ENCODE results near the gene WWC2. TPM values are rescaled to one million over a fixed set of nuclear protein-coding genes. Genes with fewer than 3 reads are reported as not detected.

Gene WWC2
- total RNA-seq, 1 donor from 2014 or later, result 48.0 TPM

DNA sequence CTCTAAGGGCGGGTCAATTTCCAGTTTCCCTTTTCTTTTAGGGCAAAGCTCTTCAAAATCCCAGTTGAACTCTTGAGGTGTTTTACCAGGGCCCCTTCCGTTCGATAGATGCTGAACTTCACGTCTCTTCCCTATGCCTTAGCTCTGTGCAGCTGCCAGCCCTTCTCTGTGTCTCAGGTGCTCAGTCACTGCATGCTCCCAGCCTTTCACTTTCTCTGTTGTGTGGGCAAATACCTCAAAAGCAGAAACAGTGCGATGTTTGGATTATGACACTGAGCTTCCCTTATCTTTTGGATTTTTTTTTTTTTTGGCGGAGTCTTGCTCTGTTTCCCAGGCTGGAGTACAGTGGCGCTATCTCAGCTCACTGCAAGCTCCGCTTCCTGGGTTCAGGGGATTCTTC lies 112.5 kb downstream of the WWC2 start:
- H3K27ac Mint-ChIP-seq (ENCODE audit: unreplicated experiment), result no peak overlapping the region
- no peak for TF ChIP-seq CTCF (IDR thresholded peaks at IDR 0.05)
- H3K27me3 Mint-ChIP-seq (ENCODE audit: low read depth), result no peaks in the 10 kb centered on the region
- H3K36me3 Mint-ChIP-seq (ENCODE audit: low read depth), result peaks cover 3% of the 10 kb centered on the region
- peaks cover 7% of the 10 kb centered on the region for H3K4me1 Mint-ChIP-seq (ENCODE audit: low read depth)
- no peak overlapping the region for H3K4me3 Mint-ChIP-seq (ENCODE audit: unreplicated experiment)
- H3K9me3 Mint-ChIP-seq (ENCODE audit: low read depth), result no peaks in the 10 kb centered on the region
- DNase-seq (ENCODE audit: low spot score), result no peak

DNA sequence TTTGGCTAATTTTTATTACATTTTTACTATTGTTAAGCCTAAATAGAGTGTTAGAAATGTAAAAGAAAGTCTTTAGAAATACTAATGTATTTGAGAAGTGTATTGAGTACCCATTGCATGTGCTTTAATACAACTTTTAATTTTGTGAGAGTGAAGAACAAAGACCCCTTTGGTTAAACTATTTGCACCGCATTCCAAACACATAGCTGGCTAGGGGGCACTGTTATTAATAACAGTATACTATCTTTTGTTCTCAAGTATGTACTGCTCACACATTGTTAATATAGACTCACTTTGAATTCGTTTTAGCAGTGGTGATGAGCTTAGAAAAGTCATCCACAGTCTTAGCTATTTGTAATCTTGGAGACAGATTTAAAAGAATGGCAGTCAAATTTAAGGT lies 114.9 kb downstream of the WWC2 start:
- DNase-seq (ENCODE audit: low spot score), result no peak
- no peaks in the 10 kb centered on the region for H3K27me3 Mint-ChIP-seq (ENCODE audit: low read depth)
- no peak overlapping the region for H3K27ac Mint-ChIP-seq (ENCODE audit: unreplicated experiment)
- H3K4me3 Mint-ChIP-seq (ENCODE audit: unreplicated experiment), result no peak overlapping the region
- peaks cover 9% of the 10 kb centered on the region for H3K4me1 Mint-ChIP-seq (ENCODE audit: low read depth)
- H3K36me3 Mint-ChIP-seq (ENCODE audit: low read depth), result peaks cover 2% of the 10 kb centered on the region
- H3K9me3 Mint-ChIP-seq (ENCODE audit: low read depth), result no peaks in the 10 kb centered on the region
- TF ChIP-seq CTCF (IDR thresholded peaks at IDR 0.05), result no peak

DNA sequence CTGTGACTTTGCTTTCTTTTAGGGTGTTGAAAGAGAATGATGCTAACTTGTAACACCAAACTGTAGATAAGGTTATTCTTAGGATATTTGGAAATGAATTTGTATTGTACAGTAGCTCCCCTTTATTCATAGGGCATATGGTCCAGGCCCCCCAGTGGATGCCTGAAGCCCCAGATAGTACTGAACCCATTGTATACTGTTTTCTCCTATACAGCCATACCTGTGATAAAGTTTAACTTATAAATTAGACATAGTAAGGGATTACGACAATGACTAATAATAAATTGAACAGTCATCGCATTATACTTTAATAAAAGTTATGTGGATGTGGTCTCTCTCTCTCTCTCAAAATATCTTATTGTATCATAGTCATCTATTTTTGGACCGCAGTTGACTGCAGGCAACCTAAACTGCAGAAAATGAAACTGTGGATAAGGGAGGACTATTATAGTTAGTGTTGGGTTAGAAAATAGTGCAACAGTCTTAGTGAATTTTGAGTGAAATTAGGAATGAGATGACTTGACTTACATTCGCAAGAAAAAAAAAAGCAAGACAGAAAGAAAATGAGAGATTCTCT lies 115.9 kb downstream of the WWC2 start:
- no peak overlapping the region for H3K4me3 Mint-ChIP-seq (ENCODE audit: unreplicated experiment)
- H3K27ac Mint-ChIP-seq (ENCODE audit: unreplicated experiment), result no peak overlapping the region
- no peaks in the 10 kb centered on the region for H3K27me3 Mint-ChIP-seq (ENCODE audit: low read depth)
- TF ChIP-seq CTCF (IDR thresholded peaks at IDR 0.05), result no peak
- no peaks in the 10 kb centered on the region for H3K9me3 Mint-ChIP-seq (ENCODE audit: low read depth)
- H3K36me3 Mint-ChIP-seq (ENCODE audit: low read depth), result peaks cover 2% of the 10 kb centered on the region
- peaks cover 17% of the 10 kb centered on the region for H3K4me1 Mint-ChIP-seq (ENCODE audit: low read depth)
- no peak for DNase-seq (ENCODE audit: low spot score)

- Mint-ChIP-seq H3K4me1 (ENCODE audit: low read depth) (peaks cover 16% of the 10 kb centered on the region), H3K9me3 (ENCODE audit: low read depth) (no peaks in the 10 kb centered on the region), H3K27me3 (ENCODE audit: low read depth) (no peaks in the 10 kb centered on the region), H3K4me3 (ENCODE audit: unreplicated experiment) (no peak overlapping the region), H3K27ac (ENCODE audit: unreplicated experiment) (peak overlapping the region; percentile 90), H3K36me3 (ENCODE audit: low read depth) (peaks cover 2% of the 10 kb centered on the region)
- no peak for TF ChIP-seq CTCF (IDR thresholded peaks at IDR 0.05)
- no peak for DNase-seq (ENCODE audit: low spot score)
These were observed 121.2 kb downstream of the WWC2 start for GRCh38 chr4:183220236-183220635.

DNA sequence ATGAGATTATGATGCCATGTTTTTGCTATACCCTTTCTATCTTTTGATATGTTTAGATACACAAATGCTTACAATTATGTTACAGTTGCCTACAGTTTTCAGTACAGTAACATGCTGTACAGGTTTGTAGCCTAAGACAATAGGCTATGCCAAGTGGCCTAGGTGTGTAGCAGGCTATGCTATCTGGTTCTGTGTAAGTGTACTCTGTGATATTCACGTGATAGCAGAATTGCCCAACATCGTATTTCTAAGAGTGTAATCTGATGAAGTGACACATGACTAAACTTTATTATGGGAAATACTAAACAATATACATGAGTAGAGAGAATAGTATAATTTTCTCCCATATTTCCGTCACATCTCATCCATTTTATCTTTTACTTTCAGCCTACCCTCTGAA lies 124.0 kb downstream of the WWC2 start:
- no peaks in the 10 kb centered on the region for H3K27me3 Mint-ChIP-seq (ENCODE audit: low read depth)
- no peak for DNase-seq (ENCODE audit: low spot score)
- TF ChIP-seq CTCF (IDR thresholded peaks at IDR 0.05), result no peak
- no peak overlapping the region for H3K27ac Mint-ChIP-seq (ENCODE audit: unreplicated experiment)
- H3K4me1 Mint-ChIP-seq (ENCODE audit: low read depth), result peaks cover 14% of the 10 kb centered on the region
- H3K36me3 Mint-ChIP-seq (ENCODE audit: low read depth), result peaks cover 2% of the 10 kb centered on the region
- H3K9me3 Mint-ChIP-seq (ENCODE audit: low read depth), result no peaks in the 10 kb centered on the region
- no peak overlapping the region for H3K4me3 Mint-ChIP-seq (ENCODE audit: unreplicated experiment)
